ENCODE measurements around the gene TBKBP1. TPM values are rescaled to one million over a fixed set of nuclear protein-coding genes. Genes with fewer than 3 reads are reported as not detected.

TBKBP1 gene
- total RNA-seq, 4 donors from 2014 or later, result 8.2 to 11.0 (median 10.0) TPM

GRCh38 chr17:47687748-47688147, 6.2 kb upstream of the TBKBP1 start:
- no peak for TF ChIP-seq POLR2A (IDR thresholded peaks at IDR 0.05)
- TF ChIP-seq CTCF (IDR thresholded peaks at IDR 0.05), result no peak
- 75 to 100% methylated on average over 1 of the region's 1 CpG for WGBS, 2 donors
- H3K9me3 ChIP-seq, result no peaks in the 10 kb centered on the region
- H3K27ac ChIP-seq, result no peak overlapping the region
- no peaks in the 10 kb centered on the region for H3K27me3 ChIP-seq
- DNase-seq, result no peak
- peaks cover 0 to 4% of the 10 kb centered on the region in 2 donors for H3K4me1 ChIP-seq
- peaks cover under 1 to 6% of the 10 kb centered on the region in 2 donors for H3K36me3 ChIP-seq
- intact Hi-C loops (cut with DNase I), result no loop called here
- H3K4me3 ChIP-seq (replicated peaks in 1 of 3), result no peak overlapping the region

GRCh38 chr17:47690121-47690520, 3.8 kb upstream of the TBKBP1 start:
- 73 to 86% methylated on average over 3 of the region's 3 CpGs for WGBS, 2 donors

GRCh38 chr17:47692137-47692894, 1.6 kb upstream of the TBKBP1 start:
- no peaks in the 10 kb centered on the region for H3K27me3 ChIP-seq
- H3K36me3 ChIP-seq, result no peaks in the 10 kb centered on the region
- H3K4me1 ChIP-seq, result peaks cover 14 to 17% of the 10 kb centered on the region in 2 donors
- intact Hi-C loops (cut with DNase I), result loop anchor here (10.0 kb wide), 1 partner anchor 202 kb away; the partner anchor contains the start of gene SP2
- H3K4me3 ChIP-seq (replicated peaks in 1 of 3), result no peak overlapping the region
- no peak for DNase-seq
- 71 to 81% methylated on average over 2 of the region's 2 CpGs for WGBS, 2 donors
- H3K27ac ChIP-seq, result no peak overlapping the region
- H3K9me3 ChIP-seq, result no peaks in the 10 kb centered on the region
- no peak for TF ChIP-seq POLR2A (IDR thresholded peaks at IDR 0.05)
- TF ChIP-seq CTCF (IDR thresholded peaks at IDR 0.05), result no peak

More at GRCh38 chr17:47690121-47690520, 3.8 kb upstream of the TBKBP1 start:
- no peak for TF ChIP-seq POLR2A (IDR thresholded peaks at IDR 0.05)
- no peak for TF ChIP-seq CTCF (IDR thresholded peaks at IDR 0.05)
- H3K4me1 ChIP-seq, result peaks cover 10 to 14% of the 10 kb centered on the region in 2 donors
- H3K4me3 ChIP-seq (replicated peaks in 1 of 3), result no peak overlapping the region
- H3K9me3 ChIP-seq, result no peaks in the 10 kb centered on the region
- no peak overlapping the region for H3K27ac ChIP-seq
- H3K36me3 ChIP-seq, result no peaks in the 10 kb centered on the region
- intact Hi-C loops (cut with DNase I), result loop anchor here (10.0 kb wide), 1 partner anchor 205 kb away; the partner anchor contains the start of gene SP2
- DNase-seq, result no peak
- no peaks in the 10 kb centered on the region for H3K27me3 ChIP-seq

GRCh38 chr17:47692895-47693730, 848 bp upstream of the TBKBP1 start:
- Histone ChIP-seq H3K4me1 (peaks cover 14 to 17% of the 10 kb centered on the region in 2 donors), H3K36me3 (no peaks in the 10 kb centered on the region), H3K9me3 (no peaks in the 10 kb centered on the region), H3K27ac (peak overlapping the region in 1 of 3 donors; percentile 88), H3K27me3 (no peaks in the 10 kb centered on the region), H3K4me3 (replicated peaks in 1 of 3) (peak overlapping the region; percentile 48 to 74 (median 53))
- 25 to 34% methylated on average over 10 of the region's 10 CpGs for WGBS, 2 donors
- TF ChIP-seq POLR2A (IDR thresholded peaks at IDR 0.05) (no peak), CTCF (IDR thresholded peaks at IDR 0.05) (no peak)
- peak; percentile 48 to 60 for DNase-seq
- intact Hi-C loops (cut with DNase I), result loop anchor here (10.0 kb wide), 1 partner anchor 202 kb away; the partner anchor contains the start of gene SP2

Measured in thyroid gland (tissue), 4 donors.